BE2C (cell line): Measurements from ENCODE around the gene C18orf32. TPM values are rescaled to one million over a fixed set of nuclear protein-coding genes. Genes with fewer than 3 reads are reported as not detected.

Experiments
- DNase-seq: peaks from one replicate; pipeline ENCODE4 v3.0.0-alpha.2; 2020
- H3K27me3 ChIP-seq: fragments of 250-450 bp; sonication (Bioruptor Pico); 2 replicates; pipeline ENCODE4 v1.5.1; 2020; ENCODE audit warnings: mild to moderate bottlenecking
- H3K36me3 ChIP-seq: fragments of 250-450 bp; sonication (Bioruptor Pico); 2 replicates; pipeline ENCODE4 v1.5.1; 2020; ENCODE audit warnings: mild to moderate bottlenecking
- H3K4me1 ChIP-seq: fragments of 250-450 bp; sonication (Bioruptor Pico); 2 replicates; pipeline ENCODE4 v1.5.1; 2020
- H3K4me3 ChIP-seq: 2 replicates; pipeline ENCODE4 v1.5.1; 2011; ENCODE audit warnings: low read depth, low read length
- H3K9me3 ChIP-seq: fragments of 250-450 bp; sonication (Bioruptor Pico); 2 replicates; pipeline ENCODE4 v1.5.1; 2020
- polyA plus RNA-seq: library from polyadenylated mRNA; unstranded; fragments of >200 nt; gene quantifications from one replicate; pipeline ENCODE4 v1.2.1, GENCODE V29; 2012; ENCODE audit warnings: low read depth, missing spikeins; ENCODE audit not compliant: insufficient read length, insufficient read depth
- TF ChIP-seq, protein P1 (sequence below): IDR thresholded peaks from 2 replicates; pipeline ENCODE4 v1.5.1; 2012; ENCODE audit warnings: mild to moderate bottlenecking, low read depth, low read length

C18orf32 gene
- 30.4 TPM for polyA plus RNA-seq

DNA sequence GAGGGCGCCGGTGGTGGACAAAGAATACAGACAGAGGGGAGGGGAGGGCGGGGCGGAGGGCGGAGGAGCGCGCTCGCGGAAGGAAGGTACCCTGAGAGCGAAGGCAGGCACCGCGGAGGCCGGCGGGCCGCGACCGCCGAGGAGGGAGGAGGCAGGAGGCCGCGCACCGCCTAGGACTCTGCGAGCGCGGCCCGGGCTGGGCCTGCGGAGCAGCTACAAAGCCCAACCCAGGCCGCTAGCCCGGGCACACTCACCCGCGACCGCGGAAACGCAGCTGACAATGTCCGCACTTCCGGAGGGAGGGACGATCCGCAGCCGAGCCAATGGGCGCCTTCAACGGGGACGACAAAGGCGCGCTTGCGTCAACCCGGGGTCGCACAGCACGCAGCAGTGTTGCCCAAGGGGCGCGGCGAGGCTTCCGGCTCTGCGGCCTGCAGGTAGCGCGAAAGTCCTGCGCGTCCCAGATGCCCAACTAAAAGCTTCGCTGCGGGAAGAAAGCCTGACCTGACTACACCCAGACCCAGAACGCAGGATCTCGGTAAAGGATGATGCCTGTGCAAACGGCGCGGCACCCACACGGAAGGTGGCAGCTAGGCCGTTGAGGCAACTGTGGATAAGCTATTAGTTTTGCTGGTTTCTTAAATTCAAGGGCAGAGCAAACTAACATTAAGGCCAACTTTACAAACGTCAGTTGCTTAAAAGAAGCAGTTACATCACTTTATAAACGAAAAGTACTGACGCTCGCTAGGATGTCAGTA is at the start of gene C18orf32:
Gene C18orf32, minus strand, starts transcription at position 282 of the 758 bp plus-strand sequence. CDS start 3,486 bp downstream, outside the sequence.
- Histone ChIP-seq H3K9me3 (no peaks in the 10 kb centered on the region), H3K4me3 (peak within 1 kb of the TSS; percentile 82), H3K4me1 (no peaks in the 10 kb centered on the region), H3K27me3 (no peaks in the 10 kb centered on the region), H3K36me3 (peaks cover 40% of the 10 kb centered on the region)
- TF ChIP-seq, protein P1, sequence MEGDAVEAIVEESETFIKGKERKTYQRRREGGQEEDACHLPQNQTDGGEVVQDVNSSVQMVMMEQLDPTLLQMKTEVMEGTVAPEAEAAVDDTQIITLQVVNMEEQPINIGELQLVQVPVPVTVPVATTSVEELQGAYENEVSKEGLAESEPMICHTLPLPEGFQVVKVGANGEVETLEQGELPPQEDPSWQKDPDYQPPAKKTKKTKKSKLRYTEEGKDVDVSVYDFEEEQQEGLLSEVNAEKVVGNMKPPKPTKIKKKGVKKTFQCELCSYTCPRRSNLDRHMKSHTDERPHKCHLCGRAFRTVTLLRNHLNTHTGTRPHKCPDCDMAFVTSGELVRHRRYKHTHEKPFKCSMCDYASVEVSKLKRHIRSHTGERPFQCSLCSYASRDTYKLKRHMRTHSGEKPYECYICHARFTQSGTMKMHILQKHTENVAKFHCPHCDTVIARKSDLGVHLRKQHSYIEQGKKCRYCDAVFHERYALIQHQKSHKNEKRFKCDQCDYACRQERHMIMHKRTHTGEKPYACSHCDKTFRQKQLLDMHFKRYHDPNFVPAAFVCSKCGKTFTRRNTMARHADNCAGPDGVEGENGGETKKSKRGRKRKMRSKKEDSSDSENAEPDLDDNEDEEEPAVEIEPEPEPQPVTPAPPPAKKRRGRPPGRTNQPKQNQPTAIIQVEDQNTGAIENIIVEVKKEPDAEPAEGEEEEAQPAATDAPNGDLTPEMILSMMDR, result no peak
- DNase-seq, result peak; percentile 90

DNA sequence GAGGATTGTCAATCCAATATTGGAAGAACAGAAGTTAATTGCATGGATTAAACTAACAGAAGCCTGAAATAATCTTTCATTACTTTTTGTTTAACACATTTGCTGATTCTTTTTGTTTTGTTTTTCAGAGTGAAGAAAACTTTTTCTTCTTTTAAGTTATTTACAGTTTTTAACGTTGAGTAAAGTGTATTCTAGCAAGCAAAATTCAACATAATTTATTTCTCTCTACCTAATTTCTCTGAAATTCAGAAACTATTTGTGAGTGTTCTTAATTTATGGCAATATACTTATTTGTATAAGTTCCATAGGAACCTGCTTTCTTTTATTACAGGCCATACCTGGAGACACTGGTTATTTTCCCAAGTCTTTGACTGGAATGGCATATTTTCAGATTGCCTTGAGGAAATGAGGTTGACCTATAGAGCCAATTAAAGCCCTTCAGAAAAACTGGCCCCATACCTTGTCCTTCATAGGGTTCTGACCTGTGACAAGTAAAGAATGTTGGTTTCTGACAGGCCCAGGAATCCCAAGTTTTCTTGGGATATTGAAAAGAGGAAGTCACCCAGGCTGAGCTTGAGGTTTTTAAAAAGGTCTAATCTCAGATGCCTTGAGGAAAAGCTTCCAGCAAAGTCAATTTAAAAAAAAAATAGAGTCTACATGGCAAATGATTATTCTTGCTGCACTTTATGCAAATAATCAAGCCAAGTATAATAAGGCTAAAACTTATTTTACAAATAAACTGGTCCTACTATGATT is 48.0 kb upstream of the C18orf32 start:
- no peaks in the 10 kb centered on the region for H3K4me1 ChIP-seq
- H3K4me3 ChIP-seq, result no peak overlapping the region
- DNase-seq, result no peak

DNA sequence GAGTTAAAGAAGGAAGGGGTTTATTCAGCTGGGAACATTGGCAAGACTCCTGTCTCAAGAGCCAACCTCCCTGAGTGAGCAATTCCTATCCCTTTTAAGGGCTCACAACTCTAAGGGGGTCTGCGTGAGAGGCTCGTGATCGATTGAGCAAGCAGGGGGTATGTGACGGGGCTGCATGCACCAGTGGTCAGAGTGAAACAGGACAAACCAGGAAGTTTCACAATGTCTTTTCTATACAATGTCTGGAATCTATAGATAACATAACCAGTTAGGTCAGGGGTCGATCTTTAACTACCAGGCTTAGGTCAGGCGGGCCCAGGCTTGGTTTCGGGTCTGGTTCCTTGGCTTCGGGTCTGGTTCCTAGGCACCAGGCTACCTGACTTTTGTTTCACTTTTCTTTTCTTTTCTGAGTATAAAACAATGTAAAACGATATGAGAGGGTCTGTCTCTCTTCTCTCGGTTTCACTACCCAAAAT is 44.7 kb upstream of the C18orf32 start:
- Histone ChIP-seq H3K27me3 (no peaks in the 10 kb centered on the region), H3K4me3 (no peak overlapping the region), H3K9me3 (no peaks in the 10 kb centered on the region), H3K36me3 (no peaks in the 10 kb centered on the region), H3K4me1 (no peaks in the 10 kb centered on the region)
- no peak for DNase-seq
- TF ChIP-seq, protein P1, result no peak

More for the DNA sequence above, 48.0 kb upstream of the C18orf32 start:
- H3K9me3 ChIP-seq, result no peaks in the 10 kb centered on the region
- H3K36me3 ChIP-seq, result no peaks in the 10 kb centered on the region
- TF ChIP-seq, protein P1, result no peak
- no peaks in the 10 kb centered on the region for H3K27me3 ChIP-seq

DNA sequence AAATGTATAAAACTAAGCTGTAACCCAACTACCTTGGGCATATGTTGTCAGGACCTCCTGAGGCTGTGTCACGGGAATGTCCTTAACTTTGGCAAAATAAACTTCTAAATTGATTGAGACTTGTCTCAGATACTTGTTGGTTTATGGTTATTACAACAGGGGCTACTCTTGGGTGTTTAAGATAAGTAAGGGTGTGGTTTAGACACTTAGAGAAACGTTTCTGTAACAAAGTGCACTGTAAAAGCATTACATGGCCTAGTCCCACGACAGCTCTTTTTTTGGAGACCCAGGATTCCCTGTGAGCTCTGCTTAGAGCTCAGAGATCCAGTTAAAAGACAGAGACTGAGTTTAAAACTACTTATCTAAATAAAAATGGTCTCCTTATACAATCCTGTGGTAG is 42.6 kb upstream of the C18orf32 start:
- no peaks in the 10 kb centered on the region for H3K9me3 ChIP-seq
- no peaks in the 10 kb centered on the region for H3K4me1 ChIP-seq
- H3K27me3 ChIP-seq, result no peaks in the 10 kb centered on the region
- no peak for DNase-seq
- H3K4me3 ChIP-seq, result no peak overlapping the region
- TF ChIP-seq, protein P1, result no peak
- no peaks in the 10 kb centered on the region for H3K36me3 ChIP-seq

DNA sequence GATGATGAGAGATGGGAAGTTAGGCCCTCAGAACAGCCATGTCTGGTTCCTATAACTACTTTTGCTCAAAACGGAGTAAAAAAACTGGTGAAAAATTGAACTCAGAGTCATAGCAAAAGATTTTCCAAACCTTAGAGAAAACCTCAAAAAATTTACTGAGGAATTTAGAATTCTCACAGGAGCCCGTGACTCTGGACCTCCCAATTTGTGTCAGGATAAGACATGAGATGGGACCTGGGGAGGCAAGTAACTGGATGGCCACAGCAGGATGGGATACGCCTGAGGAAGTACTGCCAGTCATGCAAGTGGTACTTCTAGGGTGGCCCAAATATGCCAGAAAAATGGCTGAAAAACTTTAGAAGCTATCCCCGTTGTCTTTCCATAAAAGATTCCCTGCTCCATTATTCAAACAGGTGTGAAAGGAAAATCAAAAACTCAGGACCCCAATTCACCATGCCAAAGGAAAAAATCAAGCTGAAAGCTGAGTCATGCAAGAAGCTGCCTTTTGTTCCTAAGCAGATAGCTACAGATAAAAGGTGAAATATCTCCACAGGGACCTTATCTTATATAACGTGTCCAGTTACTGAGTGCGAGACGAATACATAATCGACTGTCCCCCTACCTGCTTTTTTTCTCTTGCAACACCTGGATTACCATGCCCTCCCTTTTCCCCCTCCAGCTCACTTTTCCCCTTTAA is 40.7 kb upstream of the C18orf32 start:
- Histone ChIP-seq H3K4me3 (no peak overlapping the region), H3K36me3 (no peaks in the 10 kb centered on the region), H3K4me1 (no peaks in the 10 kb centered on the region), H3K9me3 (no peaks in the 10 kb centered on the region), H3K27me3 (no peaks in the 10 kb centered on the region)
- DNase-seq, result no peak
- TF ChIP-seq, protein P1, result no peak
